Cardiac muscle cell (in vitro differentiated cells and primary cell): ENCODE results near the gene CACNA2D3. TPM values are rescaled to one million over a fixed set of nuclear protein-coding genes. Genes with fewer than 3 reads are reported as not detected.

Source experiments
- DNase-seq, 2 donors: peaks; one replicate each; pipeline versions ENCODE4 v3.0.0 to v3.0.0-alpha.2; 2010 to 2017; ENCODE audit warnings: low read depth in 1 of 2, low spot score in 1 of 2
- H3K27ac ChIP-seq: fragments of 200-600 bp; sonication (generic); 2 replicates; pipeline ENCODE4 v1.5.1; 2016
- H3K27me3 ChIP-seq: fragments of 200-600 bp; sonication (generic); 2 replicates; pipeline ENCODE4 v1.6.0; 2016; ENCODE audit warnings: control low read depth
- H3K36me3 ChIP-seq: fragments of 200-600 bp; sonication (generic); 2 replicates; pipeline ENCODE4 v1.5.1; 2016; ENCODE audit warnings: control low read depth
- H3K4me1 ChIP-seq: fragments of 200-600 bp; sonication (generic); 2 replicates; pipeline ENCODE4 v1.8.1; 2017; ENCODE audit warnings: low read depth, mild to moderate bottlenecking, mixed run types
- H3K4me3 ChIP-seq: fragments of 200-600 bp; sonication (generic); 2 replicates; pipeline ENCODE4 v1.5.1; 2016; ENCODE audit warnings: mild to moderate bottlenecking
- H3K9me3 ChIP-seq: fragments of 200-600 bp; sonication (generic); 2 replicates; pipeline ENCODE4 v1.5.1; 2017; ENCODE audit warnings: low read depth, mild to moderate bottlenecking, control low read depth
- polyA plus RNA-seq: library from polyadenylated mRNA; unstranded; fragments of >200 nt; fragmentation: Nextera tagmentation; extraction: Ambion mirVana; gene quantifications from 2 replicates; pipeline ENCODE4 v1.2.1, GENCODE V29; 2016
- total RNA-seq: library from RNA; depleted of rRNA; stranded (reverse); fragments of >200 nt; gene quantifications from 2 replicates; pipeline ENCODE4 v1.2.3, GENCODE V29; 2016
- TF ChIP-seq, protein P1 (sequence below): IDR thresholded peaks from 2 replicates; pipeline ENCODE4 v1.5.1; 2012; ENCODE audit warnings: low read depth, mild to moderate bottlenecking, low read length

Gene CACNA2D3
- total and polyA plus RNA-seq, 2 experiments from 2014 or later = 0.45 to 0.59 TPM

DNA sequence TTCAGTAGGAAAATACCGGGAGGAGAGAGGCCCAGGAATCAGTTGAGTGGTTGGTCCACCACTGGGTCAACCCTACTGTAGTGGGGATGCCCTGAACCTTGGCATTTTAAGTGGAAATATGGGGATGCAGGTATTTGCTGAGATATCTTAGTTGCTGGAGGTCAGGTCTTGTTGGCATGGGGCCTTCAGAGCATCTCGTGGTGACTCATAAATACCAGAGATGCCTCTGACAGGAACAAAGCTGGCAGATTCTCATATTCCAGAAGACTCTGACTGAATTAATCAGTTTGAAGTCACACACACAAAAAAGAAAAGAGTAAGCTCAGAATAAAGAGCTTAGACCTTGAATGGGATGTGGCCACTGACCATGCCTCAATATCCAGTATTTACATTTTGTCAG is 91.6 kb downstream of the CACNA2D3 start:
- Histone ChIP-seq H3K36me3 (no peaks in the 10 kb centered on the region), H3K27me3 (no peaks in the 10 kb centered on the region), H3K4me1 (no peaks in the 10 kb centered on the region), H3K9me3 (no peaks in the 10 kb centered on the region), H3K27ac (no peak overlapping the region), H3K4me3 (no peak overlapping the region)
- TF ChIP-seq, protein P1, sequence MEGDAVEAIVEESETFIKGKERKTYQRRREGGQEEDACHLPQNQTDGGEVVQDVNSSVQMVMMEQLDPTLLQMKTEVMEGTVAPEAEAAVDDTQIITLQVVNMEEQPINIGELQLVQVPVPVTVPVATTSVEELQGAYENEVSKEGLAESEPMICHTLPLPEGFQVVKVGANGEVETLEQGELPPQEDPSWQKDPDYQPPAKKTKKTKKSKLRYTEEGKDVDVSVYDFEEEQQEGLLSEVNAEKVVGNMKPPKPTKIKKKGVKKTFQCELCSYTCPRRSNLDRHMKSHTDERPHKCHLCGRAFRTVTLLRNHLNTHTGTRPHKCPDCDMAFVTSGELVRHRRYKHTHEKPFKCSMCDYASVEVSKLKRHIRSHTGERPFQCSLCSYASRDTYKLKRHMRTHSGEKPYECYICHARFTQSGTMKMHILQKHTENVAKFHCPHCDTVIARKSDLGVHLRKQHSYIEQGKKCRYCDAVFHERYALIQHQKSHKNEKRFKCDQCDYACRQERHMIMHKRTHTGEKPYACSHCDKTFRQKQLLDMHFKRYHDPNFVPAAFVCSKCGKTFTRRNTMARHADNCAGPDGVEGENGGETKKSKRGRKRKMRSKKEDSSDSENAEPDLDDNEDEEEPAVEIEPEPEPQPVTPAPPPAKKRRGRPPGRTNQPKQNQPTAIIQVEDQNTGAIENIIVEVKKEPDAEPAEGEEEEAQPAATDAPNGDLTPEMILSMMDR = no peak
- peak in 1 of 2 donors; percentile 32 for DNase-seq

DNA sequence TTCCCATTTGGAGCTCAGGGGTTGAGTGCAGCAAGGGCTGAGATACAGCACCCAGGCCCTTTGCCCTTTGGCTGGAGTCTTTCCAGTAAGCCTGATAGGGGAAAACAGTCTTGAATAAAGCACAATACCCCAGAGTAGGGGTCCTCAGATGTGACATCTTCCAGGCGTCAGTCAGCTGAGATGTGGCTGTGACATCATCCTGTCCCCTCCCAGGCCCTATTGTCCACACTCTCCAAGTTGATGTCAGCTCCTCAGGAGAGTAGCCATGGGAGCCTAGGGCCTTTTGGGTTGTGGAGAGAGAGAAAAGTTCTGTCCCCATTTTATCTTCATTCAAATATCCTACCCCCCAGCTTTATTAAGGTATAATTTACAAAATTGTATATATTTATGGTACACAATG is 92.5 kb downstream of the CACNA2D3 start:
- TF ChIP-seq, protein P1 = no peak
- no peak for DNase-seq
- no peaks in the 10 kb centered on the region for H3K27me3 ChIP-seq

DNA sequence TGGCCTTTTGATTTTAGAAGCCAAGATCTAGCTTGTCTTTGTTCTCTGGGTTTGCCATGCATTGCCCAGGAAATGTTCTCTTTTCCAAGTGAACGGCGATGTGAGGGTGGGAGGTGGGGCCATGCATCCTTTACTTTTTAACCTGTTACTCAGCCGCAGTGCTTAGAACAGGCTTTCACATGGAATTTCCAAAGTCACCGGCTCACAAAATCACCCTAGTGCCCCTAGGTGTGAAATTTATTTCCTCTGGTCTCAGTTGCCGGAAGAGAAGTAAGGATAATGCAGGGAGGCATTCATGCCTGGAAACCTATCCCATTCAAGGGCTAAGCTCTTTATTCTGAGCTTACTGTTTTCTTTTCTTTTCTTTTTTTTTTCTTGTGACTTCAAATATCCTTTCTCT is 93.2 kb downstream of the CACNA2D3 start:
- Histone ChIP-seq H3K4me1 (no peaks in the 10 kb centered on the region), H3K27me3 (no peaks in the 10 kb centered on the region), H3K9me3 (no peaks in the 10 kb centered on the region), H3K36me3 (no peaks in the 10 kb centered on the region), H3K4me3 (no peak overlapping the region), H3K27ac (no peak overlapping the region)
- TF ChIP-seq, protein P1 = no peak
- no peak for DNase-seq

More for the DNA sequence above, 92.5 kb downstream of the CACNA2D3 start:
- Histone ChIP-seq H3K4me3 (no peak overlapping the region), H3K9me3 (no peaks in the 10 kb centered on the region), H3K36me3 (no peaks in the 10 kb centered on the region), H3K27ac (no peak overlapping the region), H3K4me1 (no peaks in the 10 kb centered on the region)

DNA sequence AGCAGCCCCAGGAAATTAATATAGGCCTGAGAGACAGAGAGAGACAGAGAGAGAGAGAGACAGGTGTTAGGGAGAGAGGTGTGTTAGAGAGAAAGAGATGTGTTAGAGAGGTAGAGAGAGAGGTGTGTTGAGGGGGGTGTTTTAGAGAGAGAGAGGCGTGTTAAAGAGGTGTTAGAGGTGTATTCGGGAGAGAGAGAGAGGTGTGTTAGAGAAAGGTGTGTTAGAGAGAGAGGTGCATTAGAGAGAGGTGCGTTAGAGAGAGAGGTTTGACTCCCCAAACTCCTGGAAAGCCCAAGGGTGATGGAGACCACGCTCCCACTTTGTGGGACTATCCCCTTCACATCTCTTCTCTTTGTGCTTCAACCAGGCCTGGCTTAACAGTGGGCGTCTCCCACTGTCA is 95.5 kb downstream of the CACNA2D3 start:
- DNase-seq = no peak
- no peaks in the 10 kb centered on the region for H3K4me1 ChIP-seq
- no peaks in the 10 kb centered on the region for H3K27me3 ChIP-seq
- no peak overlapping the region for H3K4me3 ChIP-seq
- no peaks in the 10 kb centered on the region for H3K36me3 ChIP-seq
- TF ChIP-seq, protein P1 = no peak
- no peaks in the 10 kb centered on the region for H3K9me3 ChIP-seq
- H3K27ac ChIP-seq = no peak overlapping the region

DNA sequence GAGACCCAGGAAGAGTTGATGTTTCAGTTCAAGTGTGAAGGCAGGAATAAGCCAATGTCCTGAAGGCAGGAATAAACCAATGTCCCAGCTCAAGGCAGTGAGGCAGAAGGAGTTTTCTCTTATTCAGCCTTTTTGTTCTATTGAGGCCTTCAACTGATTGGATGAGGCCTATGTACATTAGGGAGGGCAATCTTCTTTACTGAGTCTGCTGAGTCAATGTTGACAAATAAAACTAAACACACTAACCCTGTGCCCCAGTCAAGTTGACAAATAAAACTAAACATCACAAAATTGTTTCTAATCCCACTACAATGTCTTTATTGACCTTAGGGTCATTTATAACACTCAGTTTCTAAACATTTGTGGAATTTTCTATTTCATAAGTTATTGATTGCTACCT is 100.0 kb downstream of the CACNA2D3 start:
- no peak for DNase-seq
- Histone ChIP-seq H3K36me3 (no peaks in the 10 kb centered on the region), H3K4me1 (no peaks in the 10 kb centered on the region), H3K27me3 (no peaks in the 10 kb centered on the region), H3K9me3 (no peaks in the 10 kb centered on the region), H3K27ac (no peak overlapping the region), H3K4me3 (no peak overlapping the region)
- TF ChIP-seq, protein P1 = no peak

DNA sequence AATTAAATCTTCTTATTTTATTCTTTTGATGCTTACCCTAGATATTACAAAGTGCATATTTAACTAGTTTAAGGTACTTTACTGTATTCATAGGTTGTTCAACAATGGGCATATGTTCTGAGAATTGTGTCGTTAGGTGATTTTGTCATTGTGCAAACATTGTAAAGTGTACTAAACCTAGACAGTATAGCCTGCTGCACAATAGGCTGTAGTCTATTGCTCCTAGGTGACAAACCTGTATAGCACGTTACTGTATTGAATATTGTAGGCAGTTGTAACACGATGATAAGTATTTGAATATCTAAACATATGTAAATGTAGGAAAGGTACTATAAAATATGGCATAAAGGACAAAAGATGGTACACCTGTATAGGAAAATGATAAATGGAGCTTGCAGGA is 100.7 kb downstream of the CACNA2D3 start:
- Histone ChIP-seq H3K9me3 (no peaks in the 10 kb centered on the region), H3K36me3 (no peaks in the 10 kb centered on the region), H3K4me3 (no peak overlapping the region), H3K27ac (no peak overlapping the region), H3K27me3 (no peaks in the 10 kb centered on the region), H3K4me1 (no peaks in the 10 kb centered on the region)
- DNase-seq = no peak
- TF ChIP-seq, protein P1 = no peak
